NCI-H2029 treated with DMSO at 0.1 percent for 48 hours (cell line): ENCODE results near the gene WNT7B.

Experiments used
- DNase-seq: peaks from one replicate; lab custom pipeline; 2025; lab: John Stamatoyannopoulos, UW

WNT7B gene

GRCh38 chr22:45887202-45888131 is 89.5 kb downstream of the WNT7B start:
- DNase-seq = peak; percentile 6

DNA sequence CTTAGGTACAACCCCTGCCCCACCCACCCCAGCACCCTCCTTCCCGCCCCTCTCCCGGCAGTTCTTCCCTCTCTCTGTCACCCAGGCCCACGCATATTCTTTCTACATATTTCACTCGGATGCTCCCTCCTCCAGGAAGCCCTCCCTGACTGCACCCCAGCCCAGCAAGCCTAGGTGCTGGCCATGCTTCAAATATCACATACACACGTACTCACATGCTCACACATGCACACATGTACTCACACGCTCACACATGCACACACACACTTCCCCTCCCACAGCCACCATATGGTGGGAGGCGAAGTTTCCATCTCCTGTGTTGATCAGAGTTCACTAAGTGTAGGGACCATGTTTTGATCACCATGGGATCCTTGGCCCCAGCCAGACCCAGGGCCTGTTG is 90.4 kb downstream of the WNT7B start:
- no peak for DNase-seq

DNA sequence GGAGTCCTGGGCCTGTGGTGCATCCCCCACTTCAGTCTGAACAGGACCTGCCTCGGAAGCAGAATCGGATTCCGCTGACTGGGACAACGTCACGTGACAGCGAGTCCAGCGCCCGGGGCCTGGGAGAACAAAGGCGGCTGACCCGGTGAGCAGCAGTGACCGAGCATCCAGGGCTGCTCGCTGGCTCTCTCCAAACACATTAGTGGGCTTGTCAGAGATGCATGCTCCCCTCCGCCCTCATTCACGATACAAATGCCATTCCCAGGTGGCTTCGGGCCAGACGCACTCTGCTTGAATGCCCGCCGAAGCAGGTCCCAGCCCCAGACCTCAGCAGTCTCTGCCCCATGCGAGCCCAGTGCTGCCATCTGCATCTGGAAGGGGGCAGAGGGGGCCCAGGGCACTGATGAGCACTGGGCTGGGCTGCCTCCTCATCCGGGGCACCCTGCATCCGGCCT is 91.0 kb downstream of the WNT7B start:
- DNase-seq = no peak

GRCh38 chr22:45885171-45885840 is 91.7 kb downstream of the WNT7B start:
- no peak for DNase-seq

GRCh38 chr22:45884201-45885062 is 92.5 kb downstream of the WNT7B start:
- no peak for DNase-seq

GRCh38 chr22:45883811-45884170 is 93.2 kb downstream of the WNT7B start:
- DNase-seq = no peak

DNA sequence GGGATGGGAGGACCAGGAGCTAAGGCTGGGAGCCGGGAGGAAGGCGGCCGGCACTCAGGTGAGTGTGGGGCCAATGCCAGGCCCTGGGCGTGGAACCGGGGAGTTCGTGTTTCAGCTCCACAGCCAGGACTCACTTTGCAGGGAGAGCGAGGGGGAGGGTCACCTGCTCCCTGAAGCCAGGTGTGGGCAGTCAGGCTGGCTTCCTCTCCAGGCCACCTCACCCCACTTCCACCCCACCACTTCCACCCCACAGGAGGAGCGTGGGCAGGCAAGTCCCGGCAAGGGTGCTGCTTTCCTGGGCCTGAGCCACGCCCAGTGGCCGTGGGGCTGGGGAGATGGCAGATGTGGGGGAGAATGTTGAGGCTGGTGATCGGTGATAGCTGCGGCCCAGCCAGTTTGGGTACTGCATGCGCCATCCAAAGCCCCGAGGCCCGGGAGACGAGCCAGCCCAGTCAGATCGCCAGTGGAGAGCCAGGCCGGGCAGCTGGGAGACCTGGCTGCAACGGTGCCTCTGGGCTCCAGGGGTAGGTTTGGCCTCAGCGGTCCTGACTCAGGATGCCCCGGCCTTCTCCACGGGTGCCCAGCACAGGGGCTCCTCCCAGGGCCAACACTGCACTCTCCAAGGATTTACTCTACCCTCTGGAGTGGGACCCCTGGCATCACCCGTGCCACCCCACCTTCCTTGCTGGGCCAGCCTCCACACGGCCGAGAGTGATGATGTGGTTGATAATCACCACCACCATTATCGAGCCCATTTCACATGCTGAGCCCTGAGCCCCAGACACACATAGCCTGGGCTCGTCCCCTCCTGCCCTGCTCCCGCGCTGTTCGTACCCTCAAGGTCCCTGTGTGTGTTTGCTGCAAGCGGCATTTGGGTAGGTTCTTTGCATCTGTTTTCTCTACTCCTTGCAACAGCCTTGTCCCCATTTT is 93.8 kb downstream of the WNT7B start:
- no peak for DNase-seq

DNA sequence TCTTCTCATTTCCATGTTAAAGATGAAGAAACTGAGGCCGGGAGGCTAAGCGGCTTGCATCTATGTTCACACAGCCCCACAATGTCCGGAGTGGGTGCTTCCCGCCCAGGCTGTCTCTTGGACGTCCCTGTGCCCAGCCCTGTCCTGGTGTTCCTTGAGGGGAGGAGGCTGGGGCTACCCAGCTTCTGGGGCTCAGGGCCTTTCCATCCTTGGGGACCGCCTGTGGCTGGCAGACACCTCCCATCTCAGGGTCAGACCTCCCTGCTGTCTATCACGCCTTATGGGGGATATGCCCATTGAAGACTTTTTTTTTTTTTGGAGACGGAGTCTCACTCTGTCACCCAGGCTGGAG is 95.5 kb downstream of the WNT7B start:
- no peak for DNase-seq

GRCh38 chr22:45880716-45881523 is 96.0 kb downstream of the WNT7B start:
- DNase-seq = no peak

- DNase-seq = no peak
Observed at GRCh38 chr22:45880091-45880715, 96.8 kb downstream of the WNT7B start.

GRCh38 chr22:45879552-45879949 is 97.4 kb downstream of the WNT7B start:
- no peak for DNase-seq

DNA sequence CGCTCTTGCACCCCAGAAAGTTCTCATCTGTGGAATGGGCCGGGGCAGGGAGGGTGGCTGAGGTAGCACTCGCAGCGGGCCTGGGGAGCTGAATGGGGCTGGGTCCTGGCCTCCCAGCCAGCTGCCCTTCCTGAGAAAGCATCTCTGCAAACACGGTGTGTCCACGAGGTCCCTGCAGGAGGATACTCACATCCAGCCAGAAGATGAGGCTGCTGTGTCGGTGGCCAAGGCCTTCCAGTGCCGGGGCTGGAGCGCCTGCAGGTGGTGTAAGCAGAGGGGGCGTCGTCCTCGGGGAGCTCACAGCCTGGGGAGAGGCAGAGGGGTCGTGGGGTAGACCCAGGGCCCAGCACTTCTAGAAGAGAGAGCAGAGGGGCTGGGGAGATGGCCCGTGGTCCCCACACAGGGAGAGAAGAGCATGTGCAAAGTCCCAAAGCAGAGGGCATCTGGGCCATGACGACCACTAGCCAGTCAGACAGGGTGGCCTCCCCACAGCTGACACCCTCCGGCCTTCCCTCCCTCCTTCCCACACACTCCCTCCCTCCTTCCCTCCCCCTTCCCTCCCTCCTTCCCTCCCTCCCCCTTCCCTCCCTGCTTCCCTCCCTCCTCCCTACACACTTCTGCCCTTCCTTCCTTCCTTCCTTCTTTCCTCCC is 97.9 kb downstream of the WNT7B start:
- DNase-seq = no peak

GRCh38 chr22:45878051-45878781 is 98.7 kb downstream of the WNT7B start:
- peak; percentile 11 for DNase-seq

GRCh38 chr22:45877651-45878050 is 99.3 kb downstream of the WNT7B start:
- no peak for DNase-seq

DNA sequence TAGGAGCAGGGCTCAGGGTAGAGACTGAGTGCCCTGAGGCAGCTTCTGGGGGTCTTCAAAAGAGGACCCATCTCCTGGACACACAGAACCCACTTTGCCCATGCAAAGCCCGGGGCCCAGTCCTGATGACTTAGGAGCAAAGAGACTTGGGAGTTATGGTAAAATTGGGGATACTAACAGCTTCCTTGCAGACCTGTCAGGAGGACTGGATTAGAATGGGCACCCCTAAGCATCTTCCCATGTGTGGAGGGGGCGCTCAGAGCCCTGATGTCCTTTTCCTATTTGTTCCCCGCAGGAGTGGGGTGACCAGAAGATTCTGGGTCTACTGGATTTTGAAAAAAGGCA is 100.0 kb downstream of the WNT7B start:
- no peak for DNase-seq

DNA sequence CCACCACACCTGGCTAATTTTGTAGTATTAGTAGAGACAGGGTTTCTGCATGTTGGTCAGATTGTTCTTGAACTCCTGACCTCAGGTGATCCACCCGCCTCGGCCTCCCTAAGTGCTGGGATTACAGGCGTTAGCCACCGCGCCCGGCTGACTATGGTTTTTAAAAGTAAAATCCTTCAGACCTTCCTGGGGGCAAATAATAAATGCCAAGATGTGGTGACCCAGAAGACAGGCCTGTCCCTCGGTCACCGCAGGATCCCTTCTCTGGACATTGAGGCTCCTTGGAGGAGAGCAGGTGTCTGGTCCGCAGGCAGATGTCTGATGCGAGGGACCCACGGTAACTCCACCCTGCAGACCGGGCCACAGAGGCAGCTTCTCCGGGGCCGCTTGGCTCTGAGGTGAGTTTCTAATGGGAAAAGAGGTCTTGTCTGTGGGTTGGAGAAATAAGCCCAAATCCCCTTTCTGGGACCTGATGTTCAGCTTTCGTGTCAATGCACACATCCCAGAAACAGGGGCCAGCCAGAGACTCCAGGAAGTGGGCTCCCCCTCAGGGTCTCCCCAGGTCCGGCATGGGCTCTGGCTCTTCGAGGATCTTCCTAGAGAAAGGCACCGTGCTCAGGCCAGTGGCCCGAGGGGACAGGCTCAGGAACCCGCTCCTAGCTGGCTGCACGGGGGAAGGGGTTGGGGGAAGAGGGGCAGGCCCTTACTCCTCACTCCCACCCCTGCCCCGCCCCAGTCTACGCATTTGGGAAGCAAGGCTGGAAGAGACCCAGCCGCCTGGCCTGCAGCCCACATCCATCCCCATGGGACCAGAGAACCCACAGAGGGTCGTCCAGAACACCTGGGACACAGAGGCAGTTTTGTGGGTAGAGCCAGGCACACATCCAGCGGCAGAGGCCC is 100.6 kb downstream of the WNT7B start:
- no peak for DNase-seq

GRCh38 chr22:45872659-45873263 is 104.2 kb downstream of the WNT7B start:
- no peak for DNase-seq
